Measurements from ENCODE around the gene PRSS2. TPM values are rescaled to one million over a fixed set of nuclear protein-coding genes. Genes with fewer than 3 reads are reported as not detected.

PRSS2 gene
- total and polyA plus RNA-seq, 9 of the 15 experiments (the other 6 are each of a cell fraction or from before 2014, with no cell fraction given) = 1.3 to 23.9 (median 3.8) TPM

DNA sequence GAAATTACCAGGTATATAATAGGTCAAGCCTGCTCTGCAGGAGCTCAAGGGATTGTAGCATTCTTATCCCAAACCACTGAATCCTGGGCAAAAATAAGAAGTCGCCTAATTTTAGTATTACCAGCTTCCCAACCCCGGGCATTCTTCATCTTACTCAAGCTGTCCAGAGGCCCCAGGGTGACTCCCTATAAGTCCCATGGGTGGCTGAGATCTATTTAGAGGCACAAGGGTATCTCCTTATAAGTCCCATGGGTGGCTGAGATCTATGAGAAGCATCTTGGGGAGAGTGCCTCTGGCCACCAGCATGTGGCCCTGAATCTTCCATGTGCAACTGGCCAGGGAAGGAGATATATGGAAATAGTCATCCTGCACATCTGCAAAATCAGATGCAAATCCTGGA, 38.9 kb downstream of the PRSS2 start:
- H2AFZ ChIP-seq (ENCODE audit: low read depth, low read length) = no peak overlapping the region
- intact Hi-C loops (cut with micrococcal nuclease) (loop anchor here (2.0 to 10.0 kb wide), 2 partner anchors 27 to 175 kb away; no protein-coding TSS in a partner anchor), in situ Hi-C loops (cut with MboI) (no loop called here)
- peaks cover 0 to 53% of the 10 kb centered on the region in 2 experiments; a peak in 3 of 5 replicates for H3K4me1 ChIP-seq (replicated peaks in 1 of 2; ENCODE audit: control insufficient read depth in 2 of 2, insufficient read depth in 2 of 2, low read length in 2 of 2)
- no peaks in the 10 kb centered on the region for H3K9me3 ChIP-seq (replicated peaks; ENCODE audit: control insufficient read depth, insufficient read depth, low read depth, low read length)
- H3K79me2 ChIP-seq (ENCODE audit: control insufficient read depth, insufficient read depth, low read length) = no peaks in the 10 kb centered on the region
- no peaks in the 10 kb centered on the region for H3K9me1 ChIP-seq (ENCODE audit: control insufficient read depth, insufficient read depth, low read length)
- no peak for ATAC-seq
- TF ChIP-seq SPI1 (IDR thresholded peaks at IDR 0.05; ENCODE audit: borderline replicate concordance, low read depth, low read length) (no peak), KDM5B (IDR thresholded peaks at IDR 0.05; ENCODE audit: insufficient replicate concordance, low read depth, low read length) (no peak), MBD2 (IDR thresholded peaks at IDR 0.05; ENCODE audit: borderline replicate concordance, low read depth) (no peak), ZC3H8 (IDR thresholded peaks at IDR 0.05) (no peak), ZNF274 (IDR thresholded peaks at IDR 0.05; ENCODE audit: borderline replicate concordance, low read depth, low read length) (no peak)
- TF ChIP-seq, protein P1, sequence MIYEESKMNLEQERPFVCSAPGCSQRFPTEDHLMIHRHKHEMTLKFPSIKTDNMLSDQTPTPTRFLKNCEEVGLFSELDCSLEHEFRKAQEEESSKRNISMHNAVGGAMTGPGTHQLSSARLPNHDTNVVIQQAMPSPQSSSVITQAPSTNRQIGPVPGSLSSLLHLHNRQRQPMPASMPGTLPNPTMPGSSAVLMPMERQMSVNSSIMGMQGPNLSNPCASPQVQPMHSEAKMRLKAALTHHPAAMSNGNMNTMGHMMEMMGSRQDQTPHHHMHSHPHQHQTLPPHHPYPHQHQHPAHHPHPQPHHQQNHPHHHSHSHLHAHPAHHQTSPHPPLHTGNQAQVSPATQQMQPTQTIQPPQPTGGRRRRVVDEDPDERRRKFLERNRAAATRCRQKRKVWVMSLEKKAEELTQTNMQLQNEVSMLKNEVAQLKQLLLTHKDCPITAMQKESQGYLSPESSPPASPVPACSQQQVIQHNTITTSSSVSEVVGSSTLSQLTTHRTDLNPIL (CRISPR knock-in tag; IDR thresholded peaks at IDR 0.05) = no peak
- TF ChIP-seq, protein P2, sequence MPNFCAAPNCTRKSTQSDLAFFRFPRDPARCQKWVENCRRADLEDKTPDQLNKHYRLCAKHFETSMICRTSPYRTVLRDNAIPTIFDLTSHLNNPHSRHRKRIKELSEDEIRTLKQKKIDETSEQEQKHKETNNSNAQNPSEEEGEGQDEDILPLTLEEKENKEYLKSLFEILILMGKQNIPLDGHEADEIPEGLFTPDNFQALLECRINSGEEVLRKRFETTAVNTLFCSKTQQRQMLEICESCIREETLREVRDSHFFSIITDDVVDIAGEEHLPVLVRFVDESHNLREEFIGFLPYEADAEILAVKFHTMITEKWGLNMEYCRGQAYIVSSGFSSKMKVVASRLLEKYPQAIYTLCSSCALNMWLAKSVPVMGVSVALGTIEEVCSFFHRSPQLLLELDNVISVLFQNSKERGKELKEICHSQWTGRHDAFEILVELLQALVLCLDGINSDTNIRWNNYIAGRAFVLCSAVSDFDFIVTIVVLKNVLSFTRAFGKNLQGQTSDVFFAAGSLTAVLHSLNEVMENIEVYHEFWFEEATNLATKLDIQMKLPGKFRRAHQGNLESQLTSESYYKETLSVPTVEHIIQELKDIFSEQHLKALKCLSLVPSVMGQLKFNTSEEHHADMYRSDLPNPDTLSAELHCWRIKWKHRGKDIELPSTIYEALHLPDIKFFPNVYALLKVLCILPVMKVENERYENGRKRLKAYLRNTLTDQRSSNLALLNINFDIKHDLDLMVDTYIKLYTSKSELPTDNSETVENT (CRISPR knock-in tag; IDR thresholded peaks at IDR 0.05) = no peak
- TF ChIP-seq, protein P3, sequence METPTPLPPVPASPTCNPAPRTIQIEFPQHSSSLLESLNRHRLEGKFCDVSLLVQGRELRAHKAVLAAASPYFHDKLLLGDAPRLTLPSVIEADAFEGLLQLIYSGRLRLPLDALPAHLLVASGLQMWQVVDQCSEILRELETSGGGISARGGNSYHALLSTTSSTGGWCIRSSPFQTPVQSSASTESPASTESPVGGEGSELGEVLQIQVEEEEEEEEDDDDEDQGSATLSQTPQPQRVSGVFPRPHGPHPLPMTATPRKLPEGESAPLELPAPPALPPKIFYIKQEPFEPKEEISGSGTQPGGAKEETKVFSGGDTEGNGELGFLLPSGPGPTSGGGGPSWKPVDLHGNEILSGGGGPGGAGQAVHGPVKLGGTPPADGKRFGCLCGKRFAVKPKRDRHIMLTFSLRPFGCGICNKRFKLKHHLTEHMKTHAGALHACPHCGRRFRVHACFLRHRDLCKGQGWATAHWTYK (CRISPR knock-in tag; IDR thresholded peaks at IDR 0.05) = no peak
- CTCF ChIA-PET (ENCODE audit: low intra/inter-chr PET ratio) = interaction anchor here (1.3 kb wide), 1 partner anchor 140 kb away, joined by 5 read pairs; no protein-coding TSS in a partner anchor
- POLR2A ChIA-PET = interaction anchor here (0.7 kb wide), 1 partner anchor 8 kb away, joined by 3 read pairs; no protein-coding TSS in a partner anchor
- WGBS (ENCODE audit: insufficient coverage, low coverage, missing lambda C conversion rate) = 0% methylated on average over 2 of the region's 2 CpGs
- peak overlapping the region; percentile 32; the same call in 1 of the 2 replicates for H3K4me2 ChIP-seq (ENCODE audit: insufficient read depth, low read length)
- H4K20me1 ChIP-seq (replicated peaks; ENCODE audit: control insufficient read depth, insufficient read depth, low read length) = no peaks in the 10 kb centered on the region
- no peak overlapping the region for H3K4me3 ChIP-seq
- DNase-seq (ENCODE audit: extremely low read depth in 1 of 4, low spot score in 3 of 4) = no peak
- BruUV-seq (replicated peaks) = no TSS peak
- H3K36me3 ChIP-seq (ENCODE audit: control insufficient read depth, insufficient read depth, low read length) = no peaks in the 10 kb centered on the region
- FAIRE-seq = no peak
- no peaks in the 10 kb centered on the region for H3K27me3 ChIP-seq (ENCODE audit: control insufficient read depth in 2 of 2, insufficient read depth in 2 of 2, low read length in 2 of 2)
- peak overlapping the region in 1 of 2 experiments; percentile 30; a peak in 2 of 4 replicates for H3K9ac ChIP-seq (ENCODE audit: insufficient read depth in 1 of 2, low read depth in 2 of 2, low read length in 2 of 2)
- H3K27ac ChIP-seq (ENCODE audit: extremely low read depth, low read depth, low read length) = peak overlapping the region; percentile 24; the same call in 1 of the 3 replicates

Data from K562 (cell line).